HUDEP-2 (cell line): ENCODE data around the gene CCDC33.

ENCODE experiments used
- DNase-seq, 76 experiments: peaks; one replicate each; lab custom pipeline; 2025; ENCODE audit not compliant: unreplicated experiment in 76 of 76; lab: John Stamatoyannopoulos, UW

Gene CCDC33

GRCh38 chr15:74208901-74209559 lies 27.1 kb upstream of the CCDC33 start:
- no peak for DNase-seq

GRCh38 chr15:74209560-74209958 lies 26.6 kb upstream of the CCDC33 start:
- no peak for DNase-seq

- no peak for DNase-seq
Measured at GRCh38 chr15:74209997-74210671, 26.0 kb upstream of the CCDC33 start.

- no peak for DNase-seq
Measured at GRCh38 chr15:74210729-74211128, 25.4 kb upstream of the CCDC33 start.

- DNase-seq, result no peak
Measured at GRCh38 chr15:74211656-74212055, 24.5 kb upstream of the CCDC33 start.

GRCh38 chr15:74212494-74212893 lies 23.6 kb upstream of the CCDC33 start:
- DNase-seq, result no peak

GRCh38 chr15:74213858-74214284 lies 22.3 kb upstream of the CCDC33 start:
- no peak for DNase-seq

- DNase-seq, result no peak
Measured at GRCh38 chr15:74214324-74215021, 21.7 kb upstream of the CCDC33 start.

GRCh38 chr15:74215958-74216357 lies 20.2 kb upstream of the CCDC33 start:
- no peak for DNase-seq

GRCh38 chr15:74216949-74217348 lies 19.2 kb upstream of the CCDC33 start:
- no peak for DNase-seq

- no peak for DNase-seq
Measured at GRCh38 chr15:74217907-74218885, 17.9 kb upstream of the CCDC33 start.

GRCh38 chr15:74220475-74221248 lies 15.5 kb upstream of the CCDC33 start:
- DNase-seq, result no peak

GRCh38 chr15:74221399-74222239 lies 14.5 kb upstream of the CCDC33 start:
- no peak for DNase-seq

- DNase-seq, result no peak
Measured at GRCh38 chr15:74222240-74223119, 13.6 kb upstream of the CCDC33 start.

GRCh38 chr15:74225928-74226327 lies 10.2 kb upstream of the CCDC33 start:
- DNase-seq, result no peak

- DNase-seq, result no peak
Measured at GRCh38 chr15:74226761-74227540, 9.2 kb upstream of the CCDC33 start.

GRCh38 chr15:74227968-74228722 lies 8.0 kb upstream of the CCDC33 start:
- DNase-seq, result no peak
